NCI-H2196 treated with DMSO at 0.1 percent for 48 hours (cell line): ENCODE measurements around the gene DENND4A.

Experiments
- DNase-seq: peaks from one replicate; lab custom pipeline; 2025; ENCODE audit not compliant: unreplicated experiment; lab: John Stamatoyannopoulos, UW

Gene DENND4A

DNA sequence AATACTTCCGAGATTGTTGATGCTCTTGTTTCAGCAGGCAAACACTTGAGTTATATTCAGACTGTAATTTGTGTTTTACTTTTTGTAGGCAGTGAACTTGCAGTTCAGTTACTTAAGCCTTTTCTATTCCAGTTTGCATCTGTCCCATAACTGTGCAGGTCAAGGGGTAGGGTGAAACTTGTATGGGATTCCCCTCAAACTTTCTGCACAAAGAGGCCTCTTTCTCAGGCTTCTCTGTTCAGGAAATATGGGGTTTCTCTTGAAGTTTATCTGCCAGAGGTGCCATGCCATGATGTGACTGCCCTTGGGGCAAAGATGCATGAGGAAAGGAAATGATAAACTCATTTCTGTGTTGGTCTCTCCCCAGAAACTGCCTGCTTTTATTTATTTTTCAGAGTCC is 103.6 kb downstream of the DENND4A start:
- no peak for DNase-seq

- no peak for DNase-seq
These were observed 109.6 kb downstream of the DENND4A start for GRCh38 chr15:65682404-65682911.

DNA sequence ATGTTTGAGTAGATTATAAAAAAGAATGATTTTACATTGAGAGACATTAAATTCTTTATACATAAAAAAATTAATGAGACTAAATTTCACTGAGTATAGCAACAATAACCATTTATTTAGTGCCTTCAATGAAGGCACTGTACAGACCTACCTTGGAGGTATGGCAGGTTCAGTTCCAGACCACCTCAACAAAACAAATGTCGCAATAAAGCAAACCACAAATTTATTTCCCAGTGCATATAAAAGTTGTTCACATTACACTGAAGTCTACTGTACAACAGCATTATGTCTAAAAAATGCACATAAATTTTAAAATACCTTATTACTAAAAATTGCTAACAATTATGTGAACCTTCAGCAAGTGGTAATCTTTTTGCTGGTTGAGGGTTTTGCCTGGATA is 111.5 kb downstream of the DENND4A start:
- no peak for DNase-seq

DNA sequence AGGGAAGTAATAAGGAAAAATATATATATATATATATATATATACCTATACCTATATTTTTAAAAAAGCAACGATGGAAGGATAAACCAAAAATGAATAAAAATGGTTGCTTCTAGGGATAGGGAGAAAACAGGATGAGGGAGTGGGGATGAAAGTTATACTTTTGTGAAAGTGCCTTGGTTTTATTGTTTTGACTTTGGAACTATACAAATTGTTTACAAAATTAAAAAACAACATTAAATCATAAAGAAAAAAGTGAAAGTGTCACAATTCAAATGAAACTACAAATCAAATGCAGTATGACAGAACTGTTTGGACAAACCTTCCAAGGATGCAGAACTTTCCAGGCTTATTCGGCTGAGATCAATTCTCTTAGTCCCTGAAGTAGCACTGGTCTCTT is 116.0 kb downstream of the DENND4A start:
- no peak for DNase-seq

GRCh38 chr15:65675551-65675950 is 116.5 kb downstream of the DENND4A start:
- no peak for DNase-seq

DNA sequence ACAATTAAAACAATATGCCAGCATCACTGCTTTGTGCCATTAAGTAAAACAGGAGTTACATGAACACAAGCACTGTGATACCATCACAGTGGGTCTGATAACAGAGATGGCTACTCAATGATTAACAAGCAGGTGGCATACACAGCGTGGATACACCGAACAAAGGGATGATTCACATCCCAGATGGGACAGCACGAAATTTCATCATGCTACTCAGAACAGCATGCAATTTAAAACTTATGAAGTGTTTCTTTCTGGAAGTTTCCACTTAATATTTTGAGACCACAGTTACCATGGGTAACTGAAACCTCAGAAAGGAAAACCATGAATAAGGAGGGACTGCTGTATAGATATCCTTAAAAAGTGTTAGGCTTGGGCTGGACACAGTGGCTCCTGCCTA is 125.8 kb downstream of the DENND4A start:
- DNase-seq: no peak

DNA sequence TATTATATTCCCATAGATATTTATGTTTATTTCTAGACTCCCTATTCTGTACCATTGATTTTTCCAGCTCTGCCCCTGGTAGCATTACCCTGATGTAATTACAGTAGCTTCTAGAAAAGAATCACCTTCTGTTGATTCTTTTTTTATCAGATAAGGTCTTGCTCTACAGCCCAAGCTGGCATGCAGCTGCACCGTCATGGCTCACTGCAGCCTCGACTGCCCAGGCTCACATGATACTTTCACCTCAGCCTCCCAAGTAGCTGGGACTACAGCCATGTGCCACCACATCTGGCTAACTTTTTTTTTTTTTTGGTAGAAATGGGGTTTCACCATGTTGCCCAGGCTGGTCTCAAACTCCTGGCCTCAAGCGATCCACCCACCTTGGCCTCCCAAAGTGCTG is 128.6 kb downstream of the DENND4A start:
- no peak for DNase-seq

DNA sequence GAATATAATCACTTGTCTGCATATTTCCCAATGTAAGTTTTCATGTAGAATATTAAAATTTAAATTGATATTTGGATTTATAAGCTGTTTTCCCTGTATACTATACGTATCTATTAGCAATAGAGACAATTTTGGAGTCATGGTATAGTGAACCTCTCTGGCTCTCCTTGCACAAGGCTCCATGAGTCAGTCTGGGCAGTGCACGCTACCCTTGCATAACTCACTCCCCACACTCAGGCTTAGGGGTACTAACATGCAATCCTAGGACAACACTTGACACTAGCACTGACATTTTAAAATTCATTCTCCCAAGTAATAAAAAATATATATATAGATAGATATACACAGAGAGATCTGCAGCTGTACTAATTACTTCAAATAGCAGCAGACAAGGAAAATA is 131.2 kb downstream of the DENND4A start:
- DNase-seq: no peak

GRCh38 chr15:65659502-65660052 is 132.5 kb downstream of the DENND4A start:
- no peak for DNase-seq

GRCh38 chr15:65655457-65655856 is 136.6 kb downstream of the DENND4A start:
- no peak for DNase-seq

- no peak for DNase-seq
These were observed 137.1 kb downstream of the DENND4A start for GRCh38 chr15:65655026-65655425.

DNA sequence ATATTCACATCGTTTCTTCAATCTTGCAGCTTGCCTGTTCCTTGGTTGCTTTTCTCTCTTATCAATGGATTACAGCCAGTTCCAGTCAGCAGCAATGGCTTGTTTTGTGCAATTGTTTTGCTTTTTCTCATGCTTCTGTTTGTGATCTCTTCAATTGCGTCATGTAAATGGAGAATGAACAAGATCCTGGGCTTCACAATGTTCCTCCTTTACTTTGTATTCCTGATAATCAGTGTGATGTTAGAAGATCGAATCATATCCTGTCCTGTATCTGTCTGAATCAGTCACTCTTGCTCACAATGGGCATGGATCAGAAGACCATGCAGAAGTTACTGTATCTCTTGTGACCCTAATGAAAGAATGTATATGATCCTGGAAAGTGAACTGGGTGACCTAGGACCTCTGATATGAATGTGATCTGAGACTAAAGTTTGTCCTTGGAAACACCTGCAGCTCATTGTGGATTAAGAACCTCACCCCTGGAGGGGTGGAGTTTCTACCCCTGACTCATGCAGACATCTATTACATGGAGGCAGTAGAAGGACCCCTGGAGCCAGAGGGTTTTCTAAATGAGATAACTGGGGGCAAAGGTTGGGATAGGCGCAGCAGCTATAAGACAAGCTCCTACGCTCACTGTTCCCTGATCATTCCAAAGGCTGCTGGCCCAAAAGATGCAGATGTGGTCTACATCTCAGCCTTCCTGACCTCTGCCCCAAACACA is 138.1 kb downstream of the DENND4A start:
- no peak for DNase-seq

DNA sequence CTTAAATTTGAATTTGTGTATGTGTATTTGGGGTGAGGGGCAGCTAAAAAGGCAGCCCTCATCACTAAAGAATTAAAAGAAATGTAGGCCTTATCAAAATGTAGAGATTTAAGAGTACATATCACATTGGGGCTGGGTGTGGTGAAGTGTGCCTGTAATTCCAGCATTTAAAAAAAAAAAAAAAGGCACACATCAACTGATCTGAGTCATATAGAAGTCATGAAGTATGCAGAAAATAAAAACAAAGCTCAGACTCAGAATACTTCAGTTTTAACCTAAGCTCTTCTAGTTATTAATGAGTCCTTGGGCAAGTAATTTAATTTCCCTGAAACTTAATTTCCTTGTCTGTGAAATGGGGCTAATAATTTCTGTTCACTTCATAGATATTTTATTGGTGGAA is 138.8 kb downstream of the DENND4A start:
- no peak for DNase-seq

GRCh38 chr15:65651831-65652749 is 140.0 kb downstream of the DENND4A start:
- DNase-seq: no peak

GRCh38 chr15:65651042-65651322 is 141.1 kb downstream of the DENND4A start:
- no peak for DNase-seq

DNA sequence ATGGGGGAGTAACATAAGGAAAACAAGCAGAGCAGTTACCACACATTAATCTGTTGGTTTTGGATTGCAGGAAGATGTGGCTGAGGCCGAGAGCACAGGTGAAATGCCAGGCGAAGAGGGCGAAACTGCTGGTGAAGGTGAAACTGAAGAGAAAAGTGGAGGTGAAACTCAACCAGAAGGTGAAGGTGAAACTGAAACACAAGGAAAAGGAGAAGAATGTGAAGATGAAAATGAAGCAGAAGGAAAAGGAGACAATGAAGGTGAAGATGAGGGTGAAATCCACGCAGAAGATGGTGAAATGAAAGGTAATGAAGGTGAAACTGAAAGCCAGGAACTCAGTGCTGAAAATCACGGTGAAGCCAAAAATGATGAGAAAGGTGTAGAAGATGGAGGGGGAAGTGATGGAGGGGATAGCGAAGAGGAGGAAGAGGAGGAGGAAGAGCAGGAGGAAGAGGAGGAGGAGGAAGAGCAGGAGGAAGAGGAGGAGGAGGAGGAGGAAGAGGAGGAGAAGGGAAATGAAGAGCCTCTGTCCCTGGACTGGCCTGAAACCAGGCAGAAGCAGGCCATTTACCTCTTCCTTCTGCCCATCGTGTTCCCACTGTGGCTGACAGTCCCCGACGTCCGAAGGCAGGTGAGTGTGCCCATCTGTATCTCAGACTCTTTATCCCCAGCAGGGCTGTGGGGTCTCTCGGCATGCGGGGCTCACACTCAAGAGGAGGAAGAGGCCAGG is 141.6 kb downstream of the DENND4A start:
- no peak for DNase-seq

DNA sequence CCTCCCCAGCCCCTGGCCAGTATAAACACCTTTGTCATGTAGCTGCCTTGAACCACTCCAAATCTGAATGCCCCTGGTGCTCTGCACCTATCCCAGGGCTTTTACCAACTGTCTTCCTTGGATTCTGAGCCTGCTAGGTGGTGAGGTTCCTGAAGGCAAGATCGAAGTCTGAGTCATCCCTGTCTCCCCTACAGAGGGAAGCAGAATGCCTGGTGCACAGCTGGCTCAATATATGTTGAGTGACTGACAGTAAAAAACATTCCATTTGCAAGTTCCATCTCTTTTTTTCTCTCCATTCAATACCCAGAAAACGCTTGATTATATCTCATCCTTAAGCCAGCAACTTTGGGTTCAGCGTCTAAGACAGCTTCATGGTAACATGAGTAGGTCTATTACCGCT is 145.6 kb downstream of the DENND4A start:
- no peak for DNase-seq

DNA sequence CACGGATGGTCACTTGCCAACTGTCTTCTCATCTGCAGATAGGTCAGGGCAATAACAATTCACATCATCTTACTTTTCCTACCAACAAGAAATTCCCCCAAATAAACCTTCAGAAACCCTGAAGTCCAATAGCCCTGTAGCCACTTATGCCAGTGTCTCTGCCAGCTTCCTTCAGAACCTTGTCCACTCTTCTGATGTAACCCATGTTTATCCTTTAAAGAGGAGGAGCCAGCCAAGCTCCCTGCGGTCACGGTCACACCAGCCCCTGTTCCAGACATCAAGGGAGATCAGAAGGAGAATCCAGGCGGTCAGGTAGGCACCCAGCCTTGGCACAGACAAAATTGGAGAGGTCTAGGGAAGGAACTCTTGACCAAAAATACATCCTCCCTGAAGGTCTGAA is 146.7 kb downstream of the DENND4A start:
- no peak for DNase-seq

- no peak for DNase-seq
These were observed 147.8 kb downstream of the DENND4A start for GRCh38 chr15:65644282-65644681.

DNA sequence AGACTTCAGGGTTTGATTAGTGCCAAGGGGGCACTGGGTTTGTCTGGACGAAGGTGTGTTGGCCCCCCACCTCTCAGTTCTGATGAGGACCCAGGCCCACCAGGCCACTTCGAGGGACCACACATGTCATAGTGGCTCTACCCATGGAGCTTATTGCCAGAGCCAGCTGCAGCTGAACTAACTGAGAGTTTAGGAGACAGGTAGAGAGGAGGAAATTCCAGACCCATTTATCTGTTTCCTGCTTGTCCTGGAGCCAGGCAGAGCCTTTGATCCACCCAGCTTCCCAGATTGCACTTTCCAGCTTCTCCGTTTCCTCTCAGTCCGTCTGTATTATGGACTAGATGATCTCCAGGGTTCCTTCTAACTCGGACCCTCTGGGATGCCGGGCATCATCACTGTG is 149.5 kb downstream of the DENND4A start:
- no peak for DNase-seq

GRCh38 chr15:65641768-65642475 is 150.2 kb downstream of the DENND4A start:
- no peak for DNase-seq
